ENCODE results near the gene SLX9.
"Not testable (repeated sequence)": the region's sequence is repeated elsewhere in the genome, so short reads cannot be mapped to it uniquely, and the experiment has no call there.

SLX9 gene

DNA sequence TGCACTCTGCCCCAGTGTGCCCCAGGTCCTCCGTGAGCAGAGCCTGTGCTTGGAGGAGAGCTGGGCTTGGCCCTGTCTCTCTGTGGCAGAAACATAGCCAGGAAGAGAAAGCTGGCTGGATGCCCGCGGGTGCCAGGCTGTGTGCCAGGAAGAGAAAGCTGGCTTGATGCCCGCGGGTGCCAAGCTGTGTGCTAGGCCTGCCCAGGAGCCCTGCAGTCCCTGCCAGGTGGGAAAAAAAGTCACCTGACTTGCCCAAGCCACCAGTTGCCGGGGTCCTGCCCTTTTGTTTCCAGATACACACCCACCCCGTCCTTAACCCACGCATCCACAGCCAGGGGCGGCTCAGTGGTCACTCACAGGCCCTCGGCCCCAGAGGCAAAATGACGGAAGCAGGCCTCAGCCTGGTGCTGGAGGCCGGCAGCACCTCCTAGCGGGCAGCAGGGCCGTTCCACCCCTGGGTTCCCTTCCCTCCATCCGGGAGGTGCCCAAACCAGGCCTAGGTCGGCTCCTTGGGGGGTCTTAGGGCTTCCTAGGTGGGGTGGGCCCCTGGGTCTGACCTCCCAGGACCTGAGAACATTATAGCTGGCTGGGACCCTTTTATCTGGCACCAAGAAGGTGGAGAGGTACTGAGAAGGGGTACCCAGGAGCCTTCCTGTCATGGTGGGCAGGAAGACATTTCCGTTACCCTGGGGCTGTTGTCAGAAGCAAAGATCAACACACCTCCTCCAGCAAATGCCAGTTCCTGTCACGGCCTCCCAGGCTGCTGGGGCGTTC is 28.3 kb upstream of the SLX9 start:
- Histone ChIP-seq H3K27me3 (ENCODE audit: low read depth, low read length) (no peaks in the 10 kb centered on the region), H3K4me3 (ENCODE audit: low read depth in 1 of 2, low read length in 2 of 2) (no peak overlapping the region), H3K4me1 (ENCODE audit: control insufficient read depth in 1 of 2, insufficient read depth in 2 of 2, low read length in 2 of 2) (peaks cover 13 to 25% of the 10 kb centered on the region in 2 donors), H3K9me3 (ENCODE audit: control insufficient read depth in 1 of 2, low read length in 2 of 2) (no peaks in the 10 kb centered on the region), H3K36me3 (ENCODE audit: control insufficient read depth in 1 of 2, insufficient read depth in 2 of 2, low read length in 2 of 2) (no peaks in the 10 kb centered on the region), H3K27ac (ENCODE audit: low read length) (peak overlapping the region; percentile 56)

- Histone ChIP-seq H3K4me3 (ENCODE audit: low read depth in 1 of 2, low read length in 2 of 2) (no peak overlapping the region), H3K27me3 (ENCODE audit: low read depth, low read length) (no peaks in the 10 kb centered on the region), H3K36me3 (ENCODE audit: control insufficient read depth in 1 of 2, insufficient read depth in 2 of 2, low read length in 2 of 2) (no peaks in the 10 kb centered on the region), H3K27ac (ENCODE audit: low read length) (peak overlapping the region; percentile 39), H3K9me3 (ENCODE audit: control insufficient read depth in 1 of 2, low read length in 2 of 2) (no peaks in the 10 kb centered on the region), H3K4me1 (ENCODE audit: control insufficient read depth in 1 of 2, insufficient read depth in 2 of 2, low read length in 2 of 2) (peaks cover 13 to 22% of the 10 kb centered on the region in 2 donors)
These were observed 27.7 kb upstream of the SLX9 start for GRCh38 chr21:44912158-44912473.

- Histone ChIP-seq H3K4me1 (ENCODE audit: control insufficient read depth in 1 of 2, insufficient read depth in 2 of 2, low read length in 2 of 2) (peaks cover 13 to 16% of the 10 kb centered on the region in 2 donors), H3K27ac (ENCODE audit: low read length) (peak overlapping the region; percentile 39)
- H3K4me3 ChIP-seq (ENCODE audit: low read depth in 1 of 2, low read length in 2 of 2); H3K36me3 ChIP-seq (ENCODE audit: control insufficient read depth in 1 of 2, insufficient read depth in 2 of 2, low read length in 2 of 2); H3K9me3 ChIP-seq (ENCODE audit: control insufficient read depth in 1 of 2, low read length in 2 of 2); H3K27me3 ChIP-seq (ENCODE audit: low read depth, low read length): not testable (repeated sequence)
These were observed 27.1 kb upstream of the SLX9 start for GRCh38 chr21:44912506-44913412.

GRCh38 chr21:44913425-44914175 is 26.2 kb upstream of the SLX9 start:
- no peaks in the 10 kb centered on the region for H3K9me3 ChIP-seq (ENCODE audit: control insufficient read depth in 1 of 2, low read length in 2 of 2)
- peaks cover 13 to 16% of the 10 kb centered on the region in 2 donors for H3K4me1 ChIP-seq (ENCODE audit: control insufficient read depth in 1 of 2, insufficient read depth in 2 of 2, low read length in 2 of 2)
- no peak overlapping the region for H3K4me3 ChIP-seq (ENCODE audit: low read depth in 1 of 2, low read length in 2 of 2)
- peak overlapping the region; percentile 16 for H3K27ac ChIP-seq (ENCODE audit: low read length)
- no peaks in the 10 kb centered on the region for H3K36me3 ChIP-seq (ENCODE audit: control insufficient read depth in 1 of 2, insufficient read depth in 2 of 2, low read length in 2 of 2)
- H3K27me3 ChIP-seq (ENCODE audit: low read depth, low read length) = no peaks in the 10 kb centered on the region

GRCh38 chr21:44914176-44914874 is 25.5 kb upstream of the SLX9 start:
- Histone ChIP-seq H3K9me3 (ENCODE audit: control insufficient read depth in 1 of 2, low read length in 2 of 2) (no peaks in the 10 kb centered on the region), H3K4me1 (ENCODE audit: control insufficient read depth in 1 of 2, insufficient read depth in 2 of 2, low read length in 2 of 2) (peaks cover 13 to 16% of the 10 kb centered on the region in 2 donors), H3K4me3 (ENCODE audit: low read depth in 1 of 2, low read length in 2 of 2) (no peak overlapping the region), H3K27ac (ENCODE audit: low read length) (no peak overlapping the region), H3K27me3 (ENCODE audit: low read depth, low read length) (no peaks in the 10 kb centered on the region), H3K36me3 (ENCODE audit: control insufficient read depth in 1 of 2, insufficient read depth in 2 of 2, low read length in 2 of 2) (no peaks in the 10 kb centered on the region)

GRCh38 chr21:44916965-44917364 is 22.9 kb upstream of the SLX9 start:
- Histone ChIP-seq H3K4me1 (ENCODE audit: control insufficient read depth in 1 of 2, insufficient read depth in 2 of 2, low read length in 2 of 2) (peaks cover 0 to 5% of the 10 kb centered on the region in 2 donors), H3K27ac (ENCODE audit: low read length) (no peak overlapping the region), H3K4me3 (ENCODE audit: low read depth in 1 of 2, low read length in 2 of 2) (no peak overlapping the region), H3K27me3 (ENCODE audit: low read depth, low read length) (no peaks in the 10 kb centered on the region), H3K9me3 (ENCODE audit: control insufficient read depth in 1 of 2, low read length in 2 of 2) (no peaks in the 10 kb centered on the region), H3K36me3 (ENCODE audit: control insufficient read depth in 1 of 2, insufficient read depth in 2 of 2, low read length in 2 of 2) (no peaks in the 10 kb centered on the region)

DNA sequence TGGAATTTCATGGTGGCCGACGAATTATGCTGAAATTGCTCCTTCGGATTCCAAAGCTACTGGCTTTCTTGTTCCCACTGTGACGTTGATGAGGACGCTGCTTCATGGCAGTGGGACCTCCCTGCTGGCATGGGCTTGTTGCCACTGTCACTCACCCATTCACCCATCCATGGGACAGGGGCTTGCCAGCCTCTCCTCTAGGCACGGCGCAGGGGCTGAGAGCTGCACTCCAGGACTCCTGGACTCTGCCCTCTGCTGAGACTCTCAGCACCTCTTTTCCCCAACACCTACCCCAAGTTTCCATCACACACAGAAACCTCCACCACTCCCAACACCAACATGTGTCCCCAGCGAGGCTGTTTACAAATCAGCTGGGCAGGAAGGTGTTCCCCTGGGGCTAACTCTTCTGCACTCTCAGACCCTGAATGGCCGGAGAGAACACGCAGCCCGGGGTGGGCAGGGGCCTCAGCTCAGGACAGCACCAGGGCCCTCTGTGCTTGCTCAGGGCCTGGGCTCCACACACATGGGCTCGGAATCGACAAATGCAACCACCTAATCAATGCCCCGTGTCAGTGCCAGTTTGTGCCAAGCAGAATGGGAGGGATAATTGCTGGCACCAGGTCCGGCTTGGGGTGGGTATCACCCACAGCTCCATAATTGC is 22.3 kb upstream of the SLX9 start:
- Histone ChIP-seq H3K36me3 (ENCODE audit: control insufficient read depth in 1 of 2, insufficient read depth in 2 of 2, low read length in 2 of 2) (no peaks in the 10 kb centered on the region), H3K9me3 (ENCODE audit: control insufficient read depth in 1 of 2, low read length in 2 of 2) (no peaks in the 10 kb centered on the region), H3K27me3 (ENCODE audit: low read depth, low read length) (no peaks in the 10 kb centered on the region), H3K4me1 (ENCODE audit: control insufficient read depth in 1 of 2, insufficient read depth in 2 of 2, low read length in 2 of 2) (no peaks in the 10 kb centered on the region), H3K27ac (ENCODE audit: low read length) (no peak overlapping the region), H3K4me3 (ENCODE audit: low read depth in 1 of 2, low read length in 2 of 2) (no peak overlapping the region)

- H3K27ac ChIP-seq (ENCODE audit: low read length) = no peak overlapping the region
- H3K4me3 ChIP-seq (ENCODE audit: low read depth in 1 of 2, low read length in 2 of 2) = no peak overlapping the region
- no peaks in the 10 kb centered on the region for H3K27me3 ChIP-seq (ENCODE audit: low read depth, low read length)
- H3K9me3 ChIP-seq (ENCODE audit: control insufficient read depth in 1 of 2, low read length in 2 of 2) = no peaks in the 10 kb centered on the region
- H3K36me3 ChIP-seq (ENCODE audit: control insufficient read depth in 1 of 2, insufficient read depth in 2 of 2, low read length in 2 of 2) = no peaks in the 10 kb centered on the region
- H3K4me1 ChIP-seq (ENCODE audit: control insufficient read depth in 1 of 2, insufficient read depth in 2 of 2, low read length in 2 of 2) = no peaks in the 10 kb centered on the region
These were observed 21.7 kb upstream of the SLX9 start for GRCh38 chr21:44918107-44918470.

DNA sequence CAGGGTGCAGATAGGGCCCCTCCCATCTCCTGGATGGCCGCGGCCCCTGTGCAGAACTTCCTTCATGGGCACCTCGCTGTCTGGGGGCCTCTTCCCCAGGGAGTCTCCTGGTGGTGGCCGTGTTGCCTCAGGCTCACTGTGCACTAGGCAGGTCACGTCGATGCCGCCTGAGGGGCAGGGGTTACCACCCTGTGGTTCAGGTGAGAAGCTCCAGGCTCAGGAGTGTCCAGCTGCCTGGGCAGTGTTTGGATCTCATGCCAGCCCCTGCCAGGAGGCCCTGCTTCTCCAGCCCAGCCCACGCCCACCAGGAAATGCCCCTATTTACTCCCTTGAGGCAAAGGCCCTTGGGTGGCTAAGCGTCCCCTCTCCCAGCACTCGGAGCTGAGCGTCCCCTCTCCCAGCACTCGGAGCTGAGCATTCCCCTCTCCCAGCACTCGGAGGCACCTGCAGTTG is 21.2 kb upstream of the SLX9 start:
- Histone ChIP-seq H3K4me1 (ENCODE audit: control insufficient read depth in 1 of 2, insufficient read depth in 2 of 2, low read length in 2 of 2) (no peaks in the 10 kb centered on the region), H3K36me3 (ENCODE audit: control insufficient read depth in 1 of 2, insufficient read depth in 2 of 2, low read length in 2 of 2) (no peaks in the 10 kb centered on the region), H3K9me3 (ENCODE audit: control insufficient read depth in 1 of 2, low read length in 2 of 2) (no peaks in the 10 kb centered on the region), H3K4me3 (ENCODE audit: low read depth in 1 of 2, low read length in 2 of 2) (peak overlapping the region in 1 of 2 donors; percentile 32), H3K27ac (ENCODE audit: low read length) (no peak overlapping the region), H3K27me3 (ENCODE audit: low read depth, low read length) (no peaks in the 10 kb centered on the region)

GRCh38 chr21:44919111-44919912 is 20.5 kb upstream of the SLX9 start:
- Histone ChIP-seq H3K27ac (ENCODE audit: low read length) (no peak overlapping the region), H3K9me3 (ENCODE audit: control insufficient read depth in 1 of 2, low read length in 2 of 2) (no peaks in the 10 kb centered on the region), H3K4me3 (ENCODE audit: low read depth in 1 of 2, low read length in 2 of 2) (peak overlapping the region; percentile 32 to 52), H3K4me1 (ENCODE audit: control insufficient read depth in 1 of 2, insufficient read depth in 2 of 2, low read length in 2 of 2) (no peaks in the 10 kb centered on the region), H3K27me3 (ENCODE audit: low read depth, low read length) (no peaks in the 10 kb centered on the region), H3K36me3 (ENCODE audit: control insufficient read depth in 1 of 2, insufficient read depth in 2 of 2, low read length in 2 of 2) (no peaks in the 10 kb centered on the region)

Data from muscle layer of duodenum (tissue), 2 donors.